Endodermal cell (in vitro differentiated cells): ENCODE measurements around the gene CTNS. TPM values are rescaled to one million over a fixed set of nuclear protein-coding genes. Genes with fewer than 3 reads are reported as not detected.
"Not testable (repeated sequence)": the region's sequence is repeated elsewhere in the genome, so short reads cannot be mapped to it uniquely, and the experiment has no call there.

Experiments used
- DNase-seq: peaks from one replicate; pipeline ENCODE4 v3.0.0-alpha.2; 2017
- H3K27ac ChIP-seq: 2 replicates; pipeline ENCODE4 v1.5.1; 2013; ENCODE audit warnings: mild to moderate bottlenecking, low read depth, low read length, moderate library complexity
- H3K27me3 ChIP-seq: 2 replicates; pipeline ENCODE4 v1.6.1; 2013; ENCODE audit warnings: mild to moderate bottlenecking, low read length, moderate library complexity; ENCODE audit not compliant: insufficient read depth, control insufficient read depth, poor library complexity, severe bottlenecking
- H3K36me3 ChIP-seq: 2 replicates; pipeline ENCODE4 v1.7.0; 2013; ENCODE audit warnings: mild to moderate bottlenecking, low read length, moderate library complexity; ENCODE audit not compliant: control insufficient read depth, insufficient read depth
- H3K4me1 ChIP-seq: one replicate; pipeline ENCODE4 v1.7.0; 2013; ENCODE audit warnings: low read length; ENCODE audit not compliant: control insufficient read depth, insufficient read depth
- H3K4me3 ChIP-seq: 2 replicates; pipeline ENCODE4 v1.5.1; 2013; ENCODE audit warnings: mild to moderate bottlenecking, low read length, moderate library complexity
- H3K9ac ChIP-seq: 2 replicates; pipeline ENCODE4 v1.6.1; 2013; ENCODE audit warnings: mild to moderate bottlenecking, low read length, moderate library complexity; ENCODE audit not compliant: poor library complexity, severe bottlenecking; ENCODE audit errors: extremely low read depth
- H3K9me3 ChIP-seq: 2 replicates; pipeline ENCODE4 v1.6.1; 2013; ENCODE audit warnings: mild to moderate bottlenecking, low read length, moderate library complexity; ENCODE audit not compliant: control insufficient read depth
- H3K27ac Mint-ChIP-seq: 2 replicates; pipeline ENCODE4 v1.8.0; 2020; ENCODE audit warnings: mixed read lengths
- H3K27me3 Mint-ChIP-seq: 2 replicates; pipeline ENCODE4 v1.8.0; 2021; ENCODE audit warnings: mild to moderate bottlenecking, mixed read lengths; ENCODE audit not compliant: insufficient read depth
- H3K36me3 Mint-ChIP-seq: 2 replicates; pipeline ENCODE4 v1.8.0; 2020; ENCODE audit warnings: low read depth, mixed read lengths
- H3K4me1 Mint-ChIP-seq: 2 replicates; pipeline ENCODE4 v1.8.0; 2020; ENCODE audit warnings: mixed read lengths
- H3K4me3 Mint-ChIP-seq: 2 replicates; pipeline ENCODE4 v1.8.0; 2020; ENCODE audit warnings: mild to moderate bottlenecking, moderate library complexity, mixed read lengths
- H3K9me3 Mint-ChIP-seq: 2 replicates; pipeline ENCODE4 v1.8.0; 2020; ENCODE audit warnings: mild to moderate bottlenecking, mixed read lengths
- WGBS, 2 experiments: methylation state at CpG; one replicate each; pipeline versions ENCODE4 v1.1.5 to v1.1.7; 2013; ENCODE audit warnings: missing lambda C conversion rate in 2 of 2, mixed read lengths in 1 of 2; ENCODE audit not compliant: insufficient coverage in 1 of 2, insufficient read length in 1 of 2; 5-methylcytosine and 5-hydroxymethylcytosine counted together
- total RNA-seq, 2 donors: library from RNA; stranded (reverse); fragmentation: NEBNext Ultra II Directional in 1 of 2; extraction: Animal tissue kit (Norgen Biotek cat#: 25700) in 1 of 2; gene quantifications; 2 replicates in 1 of 2; 3 replicates in 1 of 2; pipeline ENCODE4 v1.2.1, GENCODE V29; 2021
- TF ChIP-seq, protein P1 (sequence below): fragments of 200-600 bp; sonication (generic); conservative IDR thresholded peaks from 2 replicates; pipeline ENCODE4 v1.5.0; 2021; ENCODE audit warnings: antibody characterized with exemption, mild to moderate bottlenecking

Gene CTNS
- total RNA-seq, 2 donors from 2014 or later = 17.2 to 18.8 TPM

DNA sequence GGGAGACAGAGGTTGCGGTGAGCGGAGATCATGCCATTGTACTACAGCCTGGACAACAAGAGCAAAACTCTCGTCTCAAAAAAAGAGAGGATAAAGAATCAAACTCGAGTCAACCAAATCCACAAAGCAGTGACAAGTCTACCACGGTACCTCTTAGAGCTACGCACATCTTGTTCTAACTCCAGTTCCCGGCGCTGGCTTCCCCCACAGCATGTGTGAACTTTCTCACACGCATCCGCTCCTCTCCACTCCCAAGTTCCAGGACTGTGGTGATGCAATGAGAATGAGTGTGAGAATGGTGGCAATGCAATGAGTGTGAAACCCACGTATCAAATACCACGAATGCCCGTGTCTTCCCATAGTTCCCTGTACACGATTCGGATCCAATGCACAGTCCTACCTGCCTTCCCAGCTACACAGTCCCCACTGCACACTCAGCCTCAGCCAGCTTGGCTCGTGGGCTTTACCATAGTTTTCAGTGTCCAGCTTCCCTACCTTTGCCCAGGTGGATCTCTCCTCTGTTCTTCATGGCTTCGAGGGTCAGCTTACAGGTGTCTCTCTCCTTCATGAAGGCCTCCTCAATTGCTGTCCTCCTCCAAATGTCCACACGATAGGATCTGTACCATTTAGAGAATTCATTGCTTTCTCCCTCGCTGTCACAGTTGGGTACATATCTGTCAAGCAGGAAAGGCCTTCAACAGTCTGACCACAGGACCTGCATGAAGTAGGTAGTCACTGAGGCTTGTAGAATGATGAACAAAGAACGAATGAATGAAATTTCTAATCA lies 68.6 kb downstream of the CTNS start:
- Histone ChIP-seq H3K4me1 (no peaks in the 10 kb centered on the region), H3K27ac (no peak overlapping the region), H3K9ac (no peak overlapping the region), H3K9me3 (no peaks in the 10 kb centered on the region), H3K36me3 (no peaks in the 10 kb centered on the region), H3K4me3 (no peak overlapping the region), H3K27me3 (no peaks in the 10 kb centered on the region)
- H3K4me1 Mint-ChIP-seq = no peaks in the 10 kb centered on the region
- 78 to 88% methylated on average over 14 to 20 of the region's 20 CpGs for WGBS, 2 experiments
- H3K27me3 Mint-ChIP-seq = no peaks in the 10 kb centered on the region
- H3K27ac Mint-ChIP-seq = no peak overlapping the region
- H3K4me3 Mint-ChIP-seq = no peak overlapping the region
- peaks cover 12% of the 10 kb centered on the region for H3K9me3 Mint-ChIP-seq
- TF ChIP-seq, protein P1, sequence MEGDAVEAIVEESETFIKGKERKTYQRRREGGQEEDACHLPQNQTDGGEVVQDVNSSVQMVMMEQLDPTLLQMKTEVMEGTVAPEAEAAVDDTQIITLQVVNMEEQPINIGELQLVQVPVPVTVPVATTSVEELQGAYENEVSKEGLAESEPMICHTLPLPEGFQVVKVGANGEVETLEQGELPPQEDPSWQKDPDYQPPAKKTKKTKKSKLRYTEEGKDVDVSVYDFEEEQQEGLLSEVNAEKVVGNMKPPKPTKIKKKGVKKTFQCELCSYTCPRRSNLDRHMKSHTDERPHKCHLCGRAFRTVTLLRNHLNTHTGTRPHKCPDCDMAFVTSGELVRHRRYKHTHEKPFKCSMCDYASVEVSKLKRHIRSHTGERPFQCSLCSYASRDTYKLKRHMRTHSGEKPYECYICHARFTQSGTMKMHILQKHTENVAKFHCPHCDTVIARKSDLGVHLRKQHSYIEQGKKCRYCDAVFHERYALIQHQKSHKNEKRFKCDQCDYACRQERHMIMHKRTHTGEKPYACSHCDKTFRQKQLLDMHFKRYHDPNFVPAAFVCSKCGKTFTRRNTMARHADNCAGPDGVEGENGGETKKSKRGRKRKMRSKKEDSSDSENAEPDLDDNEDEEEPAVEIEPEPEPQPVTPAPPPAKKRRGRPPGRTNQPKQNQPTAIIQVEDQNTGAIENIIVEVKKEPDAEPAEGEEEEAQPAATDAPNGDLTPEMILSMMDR = no peak
- peaks cover 4% of the 10 kb centered on the region for H3K36me3 Mint-ChIP-seq
- no peak for DNase-seq

DNA sequence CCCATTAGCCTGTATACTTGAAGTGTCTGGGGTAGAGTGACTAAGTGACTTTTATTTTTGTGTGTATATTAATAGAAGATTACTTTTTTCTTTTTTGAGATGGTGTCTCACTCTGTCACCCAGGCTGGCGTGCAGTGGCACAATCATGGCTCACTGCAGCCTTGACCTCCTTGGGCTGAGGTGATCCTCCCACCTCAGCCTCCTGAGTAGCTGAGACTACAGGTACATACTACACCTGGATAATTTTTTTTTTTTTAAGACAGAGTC lies 69.1 kb downstream of the CTNS start:
- not testable (repeated sequence) for H3K27ac ChIP-seq, H3K27ac Mint-ChIP-seq, H3K27me3 ChIP-seq, H3K4me3 ChIP-seq, H3K9ac ChIP-seq, H3K27me3 Mint-ChIP-seq, H3K4me1 ChIP-seq, H3K36me3 ChIP-seq, DNase-seq, H3K4me1 Mint-ChIP-seq, H3K9me3 ChIP-seq, H3K36me3 Mint-ChIP-seq, H3K4me3 Mint-ChIP-seq
- 89 to 94% methylated on average over 1 of the region's 1 CpG for WGBS, 2 experiments
- peaks cover 12% of the 10 kb centered on the region for H3K9me3 Mint-ChIP-seq

DNA sequence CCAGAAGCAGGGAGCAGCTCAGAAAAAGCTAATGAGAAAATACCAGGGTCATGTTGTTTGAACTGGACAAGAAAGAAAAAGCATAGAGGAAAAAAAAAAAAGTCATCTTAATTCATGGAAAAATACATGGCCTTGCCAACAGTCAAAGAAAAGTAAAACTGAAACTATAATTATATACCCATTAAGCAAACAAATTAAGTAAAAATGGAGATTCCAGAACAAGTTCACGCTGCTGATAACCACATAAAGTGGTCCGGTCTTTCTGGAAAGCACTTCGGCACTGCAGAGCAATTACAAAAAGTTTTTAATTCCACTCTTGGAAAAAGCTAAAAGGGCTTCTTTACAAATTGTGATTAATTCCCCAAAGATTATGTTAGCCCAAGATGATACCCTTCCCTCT lies 71.8 kb downstream of the CTNS start:
- Mint-ChIP-seq H3K36me3 (peaks cover 8% of the 10 kb centered on the region), H3K27ac (no peak overlapping the region), H3K4me1 (no peaks in the 10 kb centered on the region), H3K4me3 (no peak overlapping the region), H3K27me3 (no peaks in the 10 kb centered on the region), H3K9me3 (no peaks in the 10 kb centered on the region)
- H3K9ac ChIP-seq = no peak overlapping the region
- WGBS, 2 experiments = 86 to 99% methylated on average over 3 of the region's 3 CpGs
- no peaks in the 10 kb centered on the region for H3K4me1 ChIP-seq
- TF ChIP-seq, protein P1 = no peak
- H3K27ac ChIP-seq = no peak overlapping the region
- no peak overlapping the region for H3K4me3 ChIP-seq
- no peak for DNase-seq
- no peaks in the 10 kb centered on the region for H3K36me3 ChIP-seq
- no peaks in the 10 kb centered on the region for H3K9me3 ChIP-seq
- H3K27me3 ChIP-seq = no peaks in the 10 kb centered on the region

DNA sequence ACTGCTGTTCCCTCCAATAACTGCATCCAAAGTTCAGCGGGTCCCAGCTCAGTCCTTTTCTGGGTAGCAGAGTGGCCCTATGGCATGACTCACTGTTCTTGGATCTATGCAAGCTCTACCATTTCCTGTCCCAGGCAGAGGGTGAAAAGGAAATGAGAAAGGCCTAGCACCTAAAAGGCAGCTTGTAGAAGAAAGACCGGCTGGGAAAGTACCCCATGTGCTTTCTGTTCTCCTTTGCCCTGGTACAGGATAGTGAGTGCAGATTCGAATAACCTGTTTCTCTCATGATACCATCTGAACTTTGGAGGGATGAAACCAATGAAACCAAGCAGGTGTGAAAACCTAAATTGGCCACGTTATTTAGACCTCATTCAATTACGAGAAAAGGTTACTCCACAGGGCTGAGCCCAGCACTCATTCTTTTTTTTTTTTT lies 74.4 kb downstream of the CTNS start:
- Histone ChIP-seq H3K9ac (no peak overlapping the region), H3K4me1 (no peaks in the 10 kb centered on the region), H3K9me3 (no peaks in the 10 kb centered on the region), H3K36me3 (peaks cover 13% of the 10 kb centered on the region), H3K27ac (no peak overlapping the region), H3K4me3 (no peak overlapping the region), H3K27me3 (no peaks in the 10 kb centered on the region)
- H3K9me3 Mint-ChIP-seq = no peaks in the 10 kb centered on the region
- no peaks in the 10 kb centered on the region for H3K27me3 Mint-ChIP-seq
- no peaks in the 10 kb centered on the region for H3K4me1 Mint-ChIP-seq
- peaks cover 20% of the 10 kb centered on the region for H3K36me3 Mint-ChIP-seq
- TF ChIP-seq, protein P1 = no peak
- DNase-seq = no peak
- WGBS, 2 experiments = 80 to 88% methylated on average over 4 to 5 of the region's 5 CpGs
- no peak overlapping the region for H3K27ac Mint-ChIP-seq
- no peak overlapping the region for H3K4me3 Mint-ChIP-seq
